ENCODE results near the gene PHPT1.
A peak's percentile ranks its signal among the peaks of the same experiment; 100 is the strongest.
"Not testable (repeated sequence)": the region's sequence is repeated elsewhere in the genome, so short reads cannot be mapped to it uniquely, and the experiment has no call there.

The PHPT1 gene

DNA sequence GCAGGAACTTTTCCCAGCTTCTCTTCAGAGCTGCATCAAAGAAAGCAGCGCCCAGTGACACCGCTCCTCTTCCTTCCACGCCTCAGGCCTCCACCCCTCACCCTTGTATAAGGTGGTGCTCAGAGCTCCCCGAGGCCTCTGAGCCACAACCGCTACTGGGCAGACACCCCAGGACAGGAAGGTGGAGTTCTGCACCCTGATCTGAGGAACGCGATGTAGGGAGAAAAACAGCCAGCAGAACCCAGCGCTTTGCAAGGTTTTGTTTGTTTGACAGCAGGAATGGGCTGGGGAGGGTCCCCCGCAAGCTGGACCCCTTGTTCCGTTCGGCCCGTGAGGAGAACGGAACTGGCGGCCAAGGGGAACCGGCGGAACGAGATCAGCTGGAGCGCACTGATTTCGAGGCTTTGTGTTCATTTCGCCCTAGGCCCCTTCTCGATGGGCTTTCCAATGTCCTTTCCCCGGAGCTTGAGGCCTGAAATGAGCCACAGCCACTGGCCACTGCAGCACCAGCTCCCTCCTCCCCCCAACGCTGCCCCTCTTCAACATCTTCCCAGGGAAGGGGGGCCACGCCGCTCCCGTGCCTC is 12.8 kb downstream of the PHPT1 start:
- DNase-seq, result no peak

DNA sequence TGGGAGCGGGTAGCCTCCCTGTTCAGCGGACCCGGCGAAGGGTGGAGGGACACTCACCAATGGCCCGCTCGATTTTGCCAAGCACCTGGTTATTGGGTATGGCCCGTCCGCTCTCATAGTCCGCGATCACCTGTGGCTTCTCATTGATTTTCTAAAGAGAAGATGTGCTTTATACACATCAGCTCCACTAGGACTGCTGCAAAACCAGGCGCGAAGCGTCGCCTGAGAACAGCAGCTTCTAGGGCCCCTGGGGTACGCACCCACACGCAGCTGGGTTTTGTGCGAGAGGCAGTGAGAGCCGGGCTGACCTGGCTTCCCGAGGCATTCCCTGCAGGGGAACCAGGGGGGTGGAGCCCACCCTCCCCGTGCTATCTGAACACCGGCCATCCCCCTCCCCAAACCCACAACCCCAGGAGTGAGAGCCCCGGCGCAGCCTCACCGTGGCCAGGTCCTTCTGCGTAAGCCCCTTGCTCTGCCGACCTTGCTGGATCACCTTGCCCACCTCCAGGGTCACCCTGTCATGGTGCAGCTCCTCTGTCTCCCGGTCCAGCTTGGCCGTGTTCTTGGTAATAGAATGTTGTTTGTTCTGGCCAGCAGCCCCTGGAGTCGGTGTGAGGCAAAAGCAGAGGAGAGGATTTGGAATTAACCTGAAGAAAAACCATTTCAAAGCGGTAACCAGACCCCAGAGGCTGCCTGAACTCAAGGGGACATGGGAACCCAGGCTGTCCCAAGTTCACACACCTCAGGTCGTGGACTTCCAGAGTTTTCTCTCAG is 13.8 kb downstream of the PHPT1 start:
- no peak for DNase-seq

DNA sequence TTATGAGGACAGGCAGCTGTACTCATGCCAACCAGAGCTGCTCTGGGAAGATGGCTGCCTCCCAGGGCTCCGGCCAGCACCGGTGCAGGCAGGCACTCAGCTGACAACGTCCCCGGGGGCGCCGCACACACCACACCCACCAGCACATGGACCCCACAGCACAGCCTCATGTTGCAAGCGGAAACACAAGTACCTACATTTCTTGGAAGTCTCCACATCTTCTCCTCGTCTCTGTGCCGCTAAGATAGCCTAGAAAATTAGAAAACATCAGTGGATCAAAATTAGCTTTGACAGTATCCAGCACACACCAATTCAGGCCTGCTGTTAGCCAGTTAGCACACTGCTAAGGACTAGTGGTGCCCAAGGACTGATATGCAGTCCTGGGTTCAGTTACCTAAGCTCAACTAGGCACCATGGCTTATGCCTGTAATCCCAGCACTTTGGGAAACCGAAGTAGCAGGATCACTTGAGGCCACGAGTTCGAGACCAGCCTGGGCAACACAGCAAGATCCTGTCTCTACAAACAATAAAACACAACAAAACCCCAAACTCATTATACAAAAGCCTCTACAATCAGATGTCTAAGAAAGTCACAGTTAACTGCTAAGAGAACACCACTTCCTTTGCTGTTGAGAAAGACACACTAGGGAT is 14.5 kb downstream of the PHPT1 start:
- DNase-seq, result no peak

DNA sequence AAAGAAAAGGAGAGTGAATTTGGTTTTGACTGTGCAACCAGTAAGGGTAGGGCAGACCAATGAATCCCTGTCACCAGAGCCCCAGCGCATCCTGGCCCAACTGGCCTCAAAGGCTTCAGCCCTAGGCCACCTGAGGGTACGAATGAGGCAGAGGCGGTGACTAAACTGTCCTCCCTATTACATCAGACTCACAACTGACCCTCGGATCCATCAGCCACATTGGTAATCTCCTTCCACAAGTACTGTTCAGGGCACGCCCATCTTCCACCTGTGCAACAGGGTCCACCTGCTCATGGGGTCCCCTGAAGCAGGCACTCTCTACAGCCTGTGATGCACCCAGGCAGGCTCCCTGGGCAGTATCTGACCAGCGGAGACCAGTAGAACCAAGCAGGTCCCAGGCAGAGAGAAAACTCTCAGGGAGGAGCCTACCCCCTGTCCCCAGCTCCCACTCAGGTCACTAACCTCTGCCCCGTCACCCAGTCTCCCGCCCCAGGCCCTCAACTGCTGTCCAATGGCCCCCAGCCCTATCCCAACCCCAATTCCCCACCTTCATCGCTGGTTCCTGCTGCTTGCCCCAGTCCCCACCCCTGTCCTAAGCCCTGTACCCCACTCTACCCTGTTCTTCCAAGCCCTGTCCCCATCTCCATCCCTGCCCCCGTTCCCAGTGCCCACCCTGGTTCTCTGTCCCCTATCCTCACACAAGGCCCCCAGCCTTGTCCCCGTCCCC is 16.0 kb downstream of the PHPT1 start:
- no peak for DNase-seq

DNA sequence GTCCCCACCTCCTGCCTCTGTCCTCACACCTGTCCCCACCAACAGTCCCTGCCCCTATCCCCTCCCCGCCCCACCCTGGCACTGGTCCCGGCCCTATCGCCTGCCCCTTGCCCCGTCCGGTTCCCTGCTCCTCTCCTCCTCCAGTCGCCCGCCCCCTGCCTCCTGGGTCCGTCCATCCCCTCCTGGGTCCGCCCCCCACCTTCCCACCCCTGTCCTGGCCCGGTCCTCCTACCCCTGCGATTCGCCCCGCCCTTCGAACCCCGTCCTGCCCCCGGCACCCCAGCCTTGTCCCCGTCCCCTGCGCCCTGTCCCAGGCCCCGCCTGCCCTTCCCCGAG is 16.5 kb downstream of the PHPT1 start:
- DNase-seq, result no peak

DNA sequence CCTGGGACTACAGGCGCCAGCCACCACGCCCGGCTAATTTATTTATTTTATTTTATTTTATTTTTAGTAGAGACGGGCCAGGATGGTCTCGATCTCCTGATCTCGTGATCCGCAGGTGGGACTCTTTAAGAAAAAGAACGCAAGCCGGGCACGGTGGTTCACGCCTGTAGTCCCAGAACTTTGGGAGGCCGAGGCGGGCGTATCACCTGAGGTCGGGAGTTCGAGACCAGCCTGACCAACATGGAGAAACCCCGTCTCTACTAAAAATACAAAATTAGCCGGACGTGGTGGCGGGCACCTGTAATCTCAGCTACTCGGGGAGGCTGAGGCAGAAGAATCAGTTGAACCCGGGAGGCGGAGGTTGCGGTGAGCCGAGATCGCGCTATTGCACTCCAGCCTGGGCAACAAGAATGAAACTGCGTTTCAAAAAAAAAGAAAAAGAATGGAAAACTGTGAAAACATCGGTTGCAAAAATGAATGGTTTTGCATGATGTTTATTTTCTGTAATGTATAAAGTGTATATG is 17.8 kb downstream of the PHPT1 start:
- DNase-seq, result not testable (repeated sequence)

DNA sequence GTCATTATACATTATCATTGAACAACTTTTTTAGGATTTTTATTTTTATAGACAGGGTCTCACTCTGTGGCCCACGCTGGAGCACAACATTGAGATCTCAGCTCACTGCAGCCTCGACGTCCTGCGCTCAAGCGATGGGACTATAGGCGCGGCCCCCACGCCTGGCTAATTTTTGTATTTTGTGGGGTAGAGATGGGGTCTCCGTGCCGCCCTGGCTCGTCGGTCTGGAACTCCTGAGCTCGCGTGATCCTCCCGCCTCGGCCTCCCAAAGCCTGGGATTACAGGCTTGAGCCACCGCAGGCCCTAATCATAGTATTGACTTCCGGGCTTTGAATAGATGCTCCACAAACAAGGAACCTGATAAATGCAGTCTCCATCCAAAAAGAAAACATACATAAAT is 18.3 kb downstream of the PHPT1 start:
- no peak for DNase-seq

DNA sequence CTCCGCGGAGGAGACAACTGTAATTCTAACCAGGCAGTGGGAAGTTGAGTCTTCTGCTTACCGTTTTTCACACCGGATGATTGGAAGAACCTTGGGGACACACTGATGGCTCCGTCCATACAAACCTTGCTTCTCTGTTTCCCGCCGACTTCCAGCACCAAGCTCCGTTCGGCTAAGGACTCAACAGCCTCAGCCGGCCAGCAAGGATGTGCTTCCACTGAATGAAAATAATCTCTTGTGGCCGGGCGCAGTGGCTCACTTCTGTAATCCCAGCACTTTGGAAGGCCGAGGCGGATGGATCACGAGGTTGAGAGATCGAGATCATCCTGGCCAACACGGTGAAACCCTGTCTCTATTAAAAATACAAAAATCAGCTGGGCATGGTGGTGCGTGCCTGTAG is 18.7 kb downstream of the PHPT1 start:
- no peak for DNase-seq

DNA sequence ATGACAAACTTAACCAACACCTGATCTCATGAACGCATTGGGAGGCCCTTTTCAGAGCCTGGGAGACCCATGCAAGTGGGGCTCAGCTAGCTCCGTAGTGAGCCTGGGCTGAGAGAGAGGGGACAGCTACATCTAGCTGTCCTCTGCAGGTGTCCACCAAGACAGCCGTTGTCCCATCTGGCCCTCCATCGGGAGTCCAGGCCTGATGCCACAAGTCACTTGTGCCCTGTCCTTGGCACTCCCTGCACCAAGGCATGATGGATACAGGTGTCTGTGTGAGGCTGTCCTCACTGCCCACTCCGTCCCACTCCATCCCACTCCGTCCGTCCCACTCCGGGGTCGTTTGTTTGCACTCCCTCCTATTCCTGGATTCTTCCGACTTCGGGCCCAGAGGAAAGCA is 19.4 kb downstream of the PHPT1 start:
- no peak for DNase-seq

DNA sequence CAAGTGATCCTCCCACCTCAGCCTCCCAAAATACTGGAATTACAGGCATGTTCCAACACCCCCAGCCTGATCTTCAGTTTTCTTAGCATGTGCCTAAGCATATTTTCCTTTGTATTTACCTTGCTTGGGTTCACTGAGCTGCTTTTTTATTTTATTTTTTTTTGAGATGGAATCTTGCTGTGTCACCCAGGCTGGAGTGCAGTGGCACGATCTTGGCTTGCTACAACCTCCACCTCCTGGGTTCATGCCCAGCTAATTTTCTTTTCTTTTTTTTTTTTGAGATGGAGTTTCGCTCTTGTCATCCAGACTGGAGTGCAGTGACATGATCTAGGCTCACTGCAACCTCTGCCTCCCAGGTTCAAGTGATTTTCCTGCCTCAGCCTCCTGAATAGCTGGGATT is 20.4 kb downstream of the PHPT1 start:
- not testable (repeated sequence) for DNase-seq

DNA sequence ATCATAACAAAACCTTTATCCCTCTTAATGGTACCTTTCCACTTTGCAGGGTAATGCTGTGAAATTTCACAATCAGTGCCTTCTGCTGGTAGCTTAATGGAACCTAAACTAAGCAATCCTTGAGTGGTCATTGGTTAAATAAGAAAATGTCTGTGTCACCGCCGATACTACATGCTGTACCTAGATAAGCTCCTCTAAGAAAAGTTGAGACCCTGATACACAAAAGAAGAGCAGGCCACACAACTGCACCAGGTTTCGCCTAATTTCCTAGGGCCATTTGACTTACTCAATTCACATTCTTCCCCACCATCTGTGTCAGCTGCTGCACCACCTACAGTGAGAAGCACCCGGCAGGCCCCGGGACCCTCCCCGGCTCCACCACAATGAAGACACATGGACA is 25.9 kb downstream of the PHPT1 start:
- DNase-seq, result no peak

DNA sequence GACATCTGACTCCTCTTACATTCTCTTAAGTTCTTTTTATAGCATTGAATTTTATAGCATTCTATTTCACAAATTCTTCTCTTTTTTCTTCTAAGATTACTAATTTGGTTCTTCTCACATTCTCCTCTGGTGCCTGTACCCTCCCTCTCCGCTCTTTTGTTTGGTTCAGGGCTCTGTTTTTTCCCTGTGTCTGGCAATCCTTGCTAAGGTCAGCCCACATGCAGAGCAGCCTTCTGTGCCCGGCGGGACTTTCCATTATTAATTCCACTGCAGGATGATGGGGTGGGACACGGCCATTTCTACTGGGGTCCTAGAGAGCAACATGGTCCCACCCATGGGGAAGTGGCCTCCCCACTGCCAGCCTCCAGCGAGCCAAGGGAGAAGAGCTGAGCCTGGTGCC is 27.3 kb downstream of the PHPT1 start:
- DNase-seq, result no peak

DNA sequence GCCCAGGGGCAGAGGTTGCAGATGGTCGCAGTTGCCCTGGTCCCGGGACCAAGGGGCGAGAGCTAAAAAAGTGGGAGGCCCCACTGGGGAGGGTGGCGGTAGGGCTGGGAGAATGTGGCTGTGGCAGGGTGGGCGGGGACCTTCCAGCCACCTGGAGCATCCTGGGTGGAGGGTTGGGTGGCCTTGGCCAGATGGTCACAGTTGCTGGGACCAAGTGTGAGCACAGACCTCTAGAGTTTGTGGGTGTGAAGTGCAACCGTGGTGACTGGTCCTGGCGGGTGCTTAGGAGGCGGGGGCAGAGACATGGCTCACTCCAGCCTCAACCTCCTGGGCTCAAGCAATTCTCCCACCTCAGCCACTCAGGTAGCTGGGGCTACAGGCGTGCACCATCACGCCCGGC is 31.4 kb downstream of the PHPT1 start:
- no peak for DNase-seq

DNA sequence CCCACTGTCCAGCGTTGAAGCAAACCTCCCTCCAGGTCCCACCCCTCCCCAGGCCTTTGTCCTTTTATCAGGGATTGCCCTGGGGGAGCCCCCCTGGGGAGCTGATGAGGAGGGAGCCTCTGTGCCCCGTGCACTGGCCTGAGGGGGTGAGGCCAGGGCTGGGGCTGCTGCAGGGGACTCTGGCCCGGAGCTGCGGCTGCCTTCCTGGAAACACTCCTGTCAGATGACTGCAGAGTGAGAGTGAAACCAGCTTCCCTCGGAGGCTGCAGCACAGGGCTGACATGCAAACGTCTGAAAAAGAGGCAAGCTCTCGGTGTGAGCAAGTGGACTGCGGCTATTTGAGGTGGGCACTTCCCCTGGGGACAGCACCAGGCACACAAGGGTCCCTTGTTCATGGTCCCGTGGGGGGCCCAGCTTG is 32.5 kb downstream of the PHPT1 start:
- no peak for DNase-seq

DNA sequence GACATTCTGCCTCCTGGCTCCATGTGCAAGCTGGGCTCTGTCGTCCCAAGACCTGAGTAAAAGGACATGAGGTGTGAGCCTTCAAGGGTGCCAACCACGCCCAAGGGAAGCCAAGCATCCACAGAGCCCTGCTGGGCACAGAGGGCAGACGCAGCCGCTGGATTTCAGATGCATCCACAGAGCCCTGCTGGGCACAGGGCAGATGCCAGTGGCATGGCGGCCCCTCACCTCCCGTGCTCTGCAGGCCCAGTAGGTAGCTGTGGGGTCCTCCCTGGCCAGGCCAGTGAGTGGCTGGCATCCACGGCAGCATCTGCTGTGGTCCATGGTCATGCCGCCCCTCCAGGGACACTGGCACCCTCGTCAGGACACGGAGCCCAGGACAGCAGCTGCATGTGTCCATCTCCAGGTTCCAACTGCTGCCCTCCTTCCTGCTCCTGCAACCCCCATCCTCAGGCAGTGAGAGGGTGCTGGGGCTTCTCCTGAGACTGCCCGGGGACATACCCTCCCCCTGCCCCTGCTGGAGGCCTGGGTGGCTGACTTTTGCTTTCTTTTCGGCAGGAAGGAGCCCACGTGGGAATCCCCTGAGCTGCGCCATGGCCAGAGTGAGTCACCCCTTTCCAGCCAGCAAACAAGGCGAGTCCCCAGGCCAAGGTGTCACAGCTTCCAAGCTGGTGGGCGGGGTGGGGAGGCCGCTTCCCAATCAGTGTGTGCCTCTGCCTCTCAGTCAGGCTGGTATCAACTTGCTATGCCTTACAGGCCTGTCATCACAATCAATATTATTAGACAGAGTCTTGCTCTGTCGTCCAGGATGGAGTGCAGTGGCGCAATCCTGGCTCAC is 33.1 kb downstream of the PHPT1 start:
- DNase-seq, result no peak

DNA sequence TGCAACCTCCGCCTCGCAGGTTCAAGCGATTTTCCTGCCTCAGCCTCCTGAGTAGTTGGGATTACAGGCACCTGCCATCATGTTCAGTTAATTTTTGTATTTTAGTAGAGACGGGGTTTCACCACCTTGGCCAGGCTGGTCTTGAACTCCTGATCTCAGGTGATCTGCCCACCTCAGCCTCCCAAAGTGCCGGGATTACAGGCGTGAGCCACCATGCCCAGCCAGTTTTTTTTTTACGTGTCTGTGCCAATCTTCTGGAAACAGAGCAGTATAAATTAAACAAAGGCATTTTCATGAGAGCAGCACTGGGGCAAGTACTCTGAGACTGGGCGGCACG is 33.7 kb downstream of the PHPT1 start:
- DNase-seq, result not testable (repeated sequence)

DNA sequence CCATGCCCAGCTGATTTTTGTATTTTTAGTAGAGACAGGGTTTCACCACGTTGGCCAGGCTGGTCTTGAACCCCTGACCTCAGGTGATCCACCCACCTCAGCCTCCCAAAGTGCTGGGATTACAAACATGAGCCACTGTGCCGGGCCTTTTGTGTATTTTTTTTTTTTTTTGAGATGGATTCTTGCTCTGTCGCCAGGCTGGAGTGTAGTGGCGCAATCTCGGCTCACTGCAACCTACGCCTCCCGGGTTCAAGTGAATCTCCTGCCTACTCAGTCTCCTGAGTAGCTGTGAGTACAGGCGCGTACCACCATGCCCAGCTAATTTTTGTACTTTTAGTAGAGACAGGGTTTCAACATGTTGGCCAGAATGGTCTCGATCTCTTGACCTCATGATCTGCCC is 34.5 kb downstream of the PHPT1 start:
- DNase-seq, result not testable (repeated sequence)

DNA sequence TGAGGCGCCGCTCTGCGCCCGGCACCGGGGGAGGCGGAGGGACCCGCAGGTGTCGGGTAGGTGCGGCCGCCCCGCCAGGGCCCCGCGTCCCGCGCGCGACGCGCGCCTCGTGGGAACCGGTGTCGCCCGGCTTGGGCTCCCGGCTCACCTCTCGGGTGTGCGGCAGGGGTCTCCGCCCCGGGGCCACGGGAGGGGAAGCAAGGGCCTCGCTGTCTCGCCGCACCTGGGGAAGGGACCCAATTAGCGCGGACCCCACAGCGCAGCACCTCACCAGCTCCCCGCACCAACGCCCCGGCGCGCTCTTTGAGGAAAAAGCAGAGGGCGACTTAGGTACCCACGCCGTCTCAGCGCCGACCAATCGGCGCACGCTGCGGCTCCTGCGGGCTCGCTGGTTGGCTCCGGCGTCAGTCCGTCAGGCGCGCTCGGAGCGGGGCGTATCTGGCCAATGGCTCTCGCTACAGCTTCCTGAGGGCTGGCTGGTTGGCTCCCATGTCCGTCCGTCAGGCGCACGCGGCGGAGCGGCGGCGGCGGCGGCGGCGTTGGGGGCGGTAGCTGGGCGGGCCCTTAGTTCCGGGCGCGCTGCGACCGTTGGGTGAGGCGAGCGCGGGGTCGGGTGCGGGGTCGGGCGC is 36.9 kb downstream of the PHPT1 start, which contains the start of gene TRAF2:
Gene TRAF2, plus strand, starts transcription at position 567 of the 629 bp plus-strand sequence. CDS start 12,225 bp downstream, outside the sequence.
- peak; percentile 97 for DNase-seq

DNA sequence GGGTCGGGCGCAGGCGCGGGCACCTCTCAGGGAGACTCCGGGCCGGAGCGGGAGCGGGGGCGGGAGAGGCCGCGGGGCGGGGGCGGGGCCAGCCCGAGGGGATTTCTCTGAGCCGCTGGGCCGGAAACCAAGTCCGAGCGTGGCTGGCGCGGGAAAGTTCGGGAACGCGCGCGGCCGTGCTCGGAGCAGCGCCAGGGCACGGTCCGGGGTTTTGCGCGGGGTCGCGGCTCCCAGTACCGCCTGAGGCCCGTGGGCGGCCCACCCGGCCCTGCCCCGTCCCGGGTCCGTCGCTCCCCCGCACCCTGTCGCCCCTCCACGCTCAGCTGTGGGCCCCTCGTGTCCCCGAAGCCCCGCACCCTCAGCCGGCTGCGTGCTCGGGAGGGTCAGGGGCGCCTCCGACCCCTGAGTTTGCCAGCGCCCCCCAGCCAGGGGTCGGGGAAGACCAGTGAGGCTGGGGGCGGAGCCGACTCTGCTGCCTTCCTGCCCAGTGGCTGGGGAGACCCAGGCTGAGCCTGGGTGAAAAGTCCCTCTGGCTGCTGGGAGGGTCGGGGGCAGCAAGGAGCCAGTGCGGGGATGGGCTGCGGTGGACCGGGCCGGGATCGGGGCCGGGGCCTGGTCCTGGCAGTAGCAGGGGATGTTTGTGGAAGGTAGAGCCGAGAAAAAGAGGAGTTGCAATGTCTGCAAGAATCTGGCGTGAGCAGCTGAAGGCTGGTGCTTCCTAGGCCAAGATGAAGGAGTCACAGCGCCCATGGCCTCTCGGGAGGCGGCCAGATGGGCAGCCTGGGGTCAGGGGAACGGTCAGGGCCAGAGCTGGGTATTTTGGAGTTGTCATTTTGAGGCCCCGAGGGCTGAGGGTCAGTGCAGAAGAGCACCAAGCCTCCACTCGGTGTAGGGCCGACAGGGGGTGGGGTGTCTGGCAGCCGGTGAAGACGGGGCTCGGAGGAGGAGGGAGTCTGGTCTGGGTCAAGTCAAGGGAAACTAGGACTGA is 37.7 kb downstream of the PHPT1 start:
- DNase-seq, result peak; percentile 60

DNA sequence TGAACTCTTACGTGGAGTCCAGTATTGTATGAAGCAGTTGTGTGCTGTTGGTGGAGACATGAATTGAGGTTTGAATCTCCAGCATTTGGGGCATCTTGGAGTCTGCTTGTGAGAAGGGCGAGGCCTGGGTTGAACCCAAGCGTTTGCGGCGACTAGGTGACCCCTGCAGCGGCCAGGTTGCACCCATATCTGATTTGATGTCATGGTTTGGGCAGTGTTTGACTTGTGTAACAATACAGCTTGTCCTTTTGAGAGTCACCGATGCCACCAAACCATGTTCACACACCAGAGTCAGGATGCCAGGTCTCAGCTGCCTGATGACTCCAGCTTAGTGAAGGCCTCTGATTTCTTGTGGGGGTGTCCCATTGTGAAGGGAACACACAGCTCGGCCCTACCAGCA is 39.2 kb downstream of the PHPT1 start:
- no peak for DNase-seq

DNA sequence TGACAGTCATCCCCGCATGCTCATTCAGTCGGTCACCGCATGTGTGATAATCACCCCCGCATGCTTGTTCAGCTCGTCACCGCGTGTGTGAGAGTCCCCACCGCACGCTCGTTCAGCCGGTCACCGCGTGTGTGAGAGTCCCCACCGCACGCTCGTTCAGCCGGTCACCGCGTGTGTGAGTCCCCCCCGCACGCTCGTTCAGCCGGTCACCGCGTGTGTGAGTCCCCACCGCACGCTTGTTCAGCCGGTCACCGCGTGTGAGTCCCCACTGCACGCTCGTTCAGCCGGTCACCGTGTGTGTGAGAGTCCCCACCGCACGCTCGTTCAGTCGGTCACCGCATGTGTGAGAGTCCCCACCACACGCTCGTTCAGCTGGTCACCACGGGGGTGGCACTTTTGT is 40.6 kb downstream of the PHPT1 start:
- DNase-seq, result no peak

Measured in midbrain (tissue), 1 donor.